Naive B cell (primary cell): Measurements from ENCODE around the gene RUSF1. TPM values are rescaled to one million over a fixed set of nuclear protein-coding genes. Genes with fewer than 3 reads are reported as not detected.
"Not testable (repeated sequence)": the region's sequence is repeated elsewhere in the genome, so short reads cannot be mapped to it uniquely, and the experiment has no call there.

Experiments used
- ATAC-seq, 2 donors: fragments of 150-1000 bp; cut with Tn5 transposase; 2 replicates each; pipeline ENCODE4 v1.10.0; 2021; ENCODE audit warnings: low read depth in 2 of 2, mild to moderate bottlenecking in 2 of 2, moderate library complexity in 2 of 2
- DNase-seq: peaks from one replicate; pipeline ENCODE4 v3.0.0; 2022
- H3K27ac Mint-ChIP-seq, 6 donors: one replicate each; pipeline ENCODE4 v1.8.0; 2020 to 2022; ENCODE audit warnings: mild to moderate bottlenecking in 6 of 6, mixed read lengths in 6 of 6, moderate library complexity in 5 of 6, inconsistent platforms in 2 of 6
- H3K27me3 Mint-ChIP-seq, 3 donors: one replicate each; pipeline ENCODE4 v1.8.0; 2021 to 2022; ENCODE audit warnings: mixed read lengths in 3 of 3, mild to moderate bottlenecking in 1 of 3
- H3K36me3 Mint-ChIP-seq, 2 donors: one replicate each; pipeline ENCODE4 v1.8.0; 2020 to 2022; ENCODE audit warnings: mixed read lengths in 2 of 2, inconsistent platforms in 1 of 2, mild to moderate bottlenecking in 1 of 2
- H3K4me1 Mint-ChIP-seq, 3 donors: one replicate each; pipeline ENCODE4 v1.8.0; 2020 to 2022; ENCODE audit warnings: mixed read lengths in 3 of 3, inconsistent platforms in 1 of 3, mild to moderate bottlenecking in 1 of 3, moderate library complexity in 1 of 3
- H3K4me3 Mint-ChIP-seq, 8 donors: one replicate each; pipeline ENCODE4 v1.8.0; 2020 to 2022; ENCODE audit warnings: mild to moderate bottlenecking in 8 of 8, mixed read lengths in 8 of 8, moderate library complexity in 8 of 8, inconsistent platforms in 2 of 8
- H3K9me3 Mint-ChIP-seq, 7 donors: one replicate each; pipeline ENCODE4 v1.8.0; 2020 to 2022; ENCODE audit warnings: mixed read lengths in 7 of 7, mild to moderate bottlenecking in 5 of 7, inconsistent platforms in 2 of 7, moderate library complexity in 1 of 7
- polyA plus RNA-seq, 6 donors: library from polyadenylated mRNA; unstranded; fragments of 300-500 nt; fragmentation: Illumina TruSeq; gene quantifications; one replicate each; pipeline ENCODE4 v1.2.3, GENCODE V29; 2021; ENCODE audit warnings: low read depth in 6 of 6

RUSF1 gene
- polyA plus RNA-seq, 6 donors from 2014 or later: 12.6 to 25.3 (median 21.2) TPM

DNA sequence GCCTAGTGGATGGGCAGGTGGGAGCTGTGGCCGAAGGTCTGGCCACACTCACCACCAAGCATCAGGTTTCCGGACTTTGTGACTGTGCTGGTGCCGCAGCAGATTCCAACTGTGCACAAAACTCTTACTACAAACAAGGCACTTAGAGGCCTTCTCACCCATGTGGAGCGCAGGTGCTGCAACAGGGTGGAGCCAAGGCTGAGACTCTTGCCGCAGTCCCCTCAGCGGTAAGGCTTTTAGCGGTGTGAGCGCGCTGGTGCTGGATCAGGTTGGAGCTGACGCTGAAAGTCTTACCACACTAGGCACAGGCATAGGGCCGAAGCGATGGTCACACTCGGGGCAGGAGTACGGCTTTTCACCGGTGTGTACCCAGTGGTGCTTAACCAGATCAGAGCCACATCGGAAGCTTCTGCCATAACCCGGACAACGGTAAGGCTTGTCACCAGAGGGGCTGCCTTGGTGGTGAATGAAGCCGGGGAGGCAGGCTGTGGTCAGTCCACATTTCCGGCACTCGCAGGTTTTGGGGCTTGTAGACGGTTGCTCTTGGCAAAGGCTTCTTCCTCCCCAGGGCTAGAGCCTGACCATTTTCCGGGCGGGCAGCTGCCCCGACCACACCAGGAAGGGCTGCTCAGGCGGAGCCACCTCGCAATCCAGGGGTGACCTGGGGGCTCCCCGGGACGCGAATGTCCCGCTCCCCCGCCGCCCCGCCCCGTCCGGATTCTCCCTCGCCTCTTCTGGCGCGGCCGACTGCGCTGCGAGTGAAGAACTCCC, 49.9 kb downstream of the RUSF1 start:
- H3K4me3 Mint-ChIP-seq: peak overlapping the region; percentile 83 to 97 (median 94)
- DNase-seq (peak; percentile 44), ATAC-seq (peak in 1 of 2 donors; percentile 15)
- H3K9me3 Mint-ChIP-seq: no peaks in the 10 kb centered on the region
- H3K27ac Mint-ChIP-seq: peak overlapping the region; percentile 4 to 99 (median 98)
- peaks cover 24 to 56% (median 45%) of the 10 kb centered on the region in 3 donors for H3K4me1 Mint-ChIP-seq
- H3K27me3 Mint-ChIP-seq: no peaks in the 10 kb centered on the region
- peaks cover 5 to 7% of the 10 kb centered on the region in 2 donors for H3K36me3 Mint-ChIP-seq

DNA sequence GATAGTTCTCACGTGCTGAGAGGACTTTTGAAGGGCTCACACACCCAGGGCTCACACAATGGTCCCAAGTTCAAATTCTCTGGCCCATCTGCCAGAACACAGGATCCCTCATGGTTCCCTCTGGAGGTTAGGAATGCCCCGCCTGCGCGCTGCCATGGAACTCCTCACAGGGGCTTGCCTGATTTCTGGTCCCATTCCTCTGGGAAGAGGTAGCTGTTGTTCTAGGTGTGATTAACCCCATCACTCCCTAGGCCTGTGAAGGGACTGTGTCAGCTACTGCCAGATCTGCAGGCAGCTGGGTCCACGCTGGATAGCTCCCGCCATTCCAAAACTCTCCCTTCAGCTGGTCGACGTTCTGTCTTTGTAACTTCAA, 51.2 kb downstream of the RUSF1 start:
- H3K36me3 Mint-ChIP-seq: no peaks in the 10 kb centered on the region
- H3K27me3 Mint-ChIP-seq: no peaks in the 10 kb centered on the region
- no peak for ATAC-seq
- no peak for DNase-seq
- peak overlapping the region in 3 of 6 donors; percentile 21 to 78 (median 30) for H3K27ac Mint-ChIP-seq
- H3K9me3 Mint-ChIP-seq: no peaks in the 10 kb centered on the region
- peaks cover 25 to 60% (median 47%) of the 10 kb centered on the region in 3 donors for H3K4me1 Mint-ChIP-seq
- peak overlapping the region in 4 of 8 donors; percentile 30 to 97 (median 74) for H3K4me3 Mint-ChIP-seq

DNA sequence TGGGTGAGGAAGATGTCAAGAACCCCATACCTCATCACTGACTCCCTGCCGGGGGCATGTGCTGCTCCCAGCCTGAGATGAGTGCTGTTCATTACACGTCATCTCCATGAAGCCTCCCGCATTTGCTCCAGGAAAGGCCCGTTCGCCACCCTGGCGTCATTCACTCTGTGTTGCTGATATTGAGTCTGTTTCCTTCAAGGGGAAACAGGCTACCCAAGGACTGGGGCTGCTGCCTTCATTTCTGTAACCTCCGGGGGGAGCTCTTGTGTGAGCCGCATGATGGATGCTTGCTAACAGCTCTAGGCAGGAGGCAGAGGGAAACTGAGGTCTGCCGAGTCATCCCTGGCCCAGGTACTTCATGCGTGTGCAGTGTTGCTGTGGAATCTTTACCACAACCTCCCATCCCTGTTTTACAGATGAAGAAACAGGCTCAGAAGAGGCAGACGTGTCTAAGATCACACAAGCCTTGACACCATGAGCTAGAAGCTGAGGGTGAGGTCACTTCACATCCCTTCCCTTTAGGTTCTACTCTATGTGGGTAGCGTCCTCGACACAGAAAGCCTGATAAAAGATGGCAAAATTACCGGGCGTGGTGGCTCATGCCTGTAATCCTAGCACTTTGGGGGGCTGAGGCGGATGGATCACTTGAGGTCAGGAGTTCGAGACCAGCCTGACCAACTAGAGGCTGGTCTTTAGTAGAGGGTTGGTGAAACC, 52.4 kb downstream of the RUSF1 start:
- ATAC-seq: no peak
- H3K4me3 Mint-ChIP-seq: peak overlapping the region in 5 of 8 donors; percentile 5 to 75 (median 26)
- H3K4me1 Mint-ChIP-seq: peaks cover 33 to 60% (median 47%) of the 10 kb centered on the region in 3 donors
- no peaks in the 10 kb centered on the region for H3K36me3 Mint-ChIP-seq
- H3K27me3 Mint-ChIP-seq: no peaks in the 10 kb centered on the region
- DNase-seq: no peak
- H3K9me3 Mint-ChIP-seq: no peaks in the 10 kb centered on the region
- peak overlapping the region in 2 of 6 donors; percentile 10 to 89 for H3K27ac Mint-ChIP-seq

DNA sequence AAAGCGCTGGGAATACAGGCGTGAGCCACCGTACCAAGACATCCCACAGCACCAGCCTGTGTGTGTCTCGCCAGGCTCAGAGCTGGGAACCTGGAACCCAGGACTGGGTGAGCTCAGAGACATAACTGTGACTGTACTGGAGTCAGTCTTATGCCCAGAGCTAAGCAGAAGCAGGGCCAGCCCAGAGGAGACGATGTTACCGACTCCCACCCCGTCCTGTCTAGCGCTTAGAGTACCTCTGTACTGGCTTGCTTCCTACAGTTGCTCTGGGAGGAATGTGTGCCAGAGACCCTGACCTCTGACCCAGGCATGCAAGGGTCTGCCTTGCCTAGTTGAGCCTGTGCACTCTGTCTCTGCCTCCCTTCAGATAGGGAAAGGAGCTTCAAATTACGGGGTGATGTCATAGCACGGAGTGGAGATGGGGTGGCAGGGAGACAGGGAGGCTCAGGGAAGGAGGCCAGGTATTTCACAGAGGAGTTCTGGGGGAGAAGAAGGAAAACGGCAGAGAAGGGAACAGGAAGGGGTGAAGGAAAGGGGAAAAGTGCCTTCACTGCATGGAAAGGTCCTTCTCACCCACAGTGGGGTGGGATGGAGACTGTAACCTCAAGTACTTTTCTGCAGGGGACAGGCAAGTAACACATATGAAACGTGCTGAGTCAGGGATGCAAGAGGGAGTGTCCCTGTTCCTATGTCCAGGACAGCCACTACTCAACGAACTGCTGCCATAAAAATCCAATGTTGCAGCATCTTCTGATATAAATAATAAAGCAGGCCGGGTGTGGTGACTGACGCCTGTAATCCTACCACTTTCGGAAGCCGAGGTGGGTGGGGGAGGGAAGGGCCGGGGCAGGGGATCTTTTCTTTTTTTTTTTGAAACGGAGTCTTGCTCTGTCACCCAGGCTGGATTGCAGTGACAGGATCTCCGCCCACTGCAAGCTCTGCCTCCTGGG, 54.7 kb downstream of the RUSF1 start:
- H3K4me1 Mint-ChIP-seq: peaks cover 30 to 49% (median 39%) of the 10 kb centered on the region in 3 donors
- DNase-seq (no peak), ATAC-seq (no peak)
- H3K9me3 Mint-ChIP-seq: no peaks in the 10 kb centered on the region
- peak overlapping the region in 2 of 8 donors; percentile 32 to 33 for H3K4me3 Mint-ChIP-seq
- H3K36me3 Mint-ChIP-seq: no peaks in the 10 kb centered on the region
- peak overlapping the region in 2 of 6 donors; percentile 72 to 80 for H3K27ac Mint-ChIP-seq
- no peaks in the 10 kb centered on the region for H3K27me3 Mint-ChIP-seq

DNA sequence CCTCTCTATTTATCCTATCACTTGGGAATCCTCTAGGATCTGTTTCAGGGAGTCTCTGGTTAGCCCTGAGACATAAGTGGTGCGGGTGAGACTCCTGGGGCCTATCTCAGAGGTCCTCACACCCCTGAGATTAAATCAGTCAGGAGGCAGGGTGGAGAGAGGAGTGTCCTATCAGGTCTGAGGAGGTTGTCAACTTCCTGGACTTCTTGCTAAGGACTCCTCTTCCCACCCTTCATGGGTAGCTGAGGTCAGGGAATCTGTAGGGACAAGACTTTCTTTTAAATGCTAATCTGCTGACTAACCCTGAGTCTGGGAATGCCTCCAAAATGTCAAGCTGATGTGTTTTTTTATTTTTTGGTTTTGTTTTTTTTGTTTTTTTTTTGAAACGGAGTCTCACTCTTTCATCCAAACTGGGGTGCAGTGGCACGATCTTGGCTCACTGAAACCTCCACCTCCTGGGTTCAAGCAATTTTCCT, 55.5 kb downstream of the RUSF1 start:
- H3K27ac Mint-ChIP-seq: peak overlapping the region in 1 of 6 donors; percentile 83
- DNase-seq (no peak), ATAC-seq (no peak)
- no peaks in the 10 kb centered on the region for H3K27me3 Mint-ChIP-seq
- H3K4me1 Mint-ChIP-seq: peaks cover 25 to 41% (median 31%) of the 10 kb centered on the region in 3 donors
- no peak overlapping the region for H3K4me3 Mint-ChIP-seq
- no peaks in the 10 kb centered on the region for H3K9me3 Mint-ChIP-seq
- no peaks in the 10 kb centered on the region for H3K36me3 Mint-ChIP-seq

DNA sequence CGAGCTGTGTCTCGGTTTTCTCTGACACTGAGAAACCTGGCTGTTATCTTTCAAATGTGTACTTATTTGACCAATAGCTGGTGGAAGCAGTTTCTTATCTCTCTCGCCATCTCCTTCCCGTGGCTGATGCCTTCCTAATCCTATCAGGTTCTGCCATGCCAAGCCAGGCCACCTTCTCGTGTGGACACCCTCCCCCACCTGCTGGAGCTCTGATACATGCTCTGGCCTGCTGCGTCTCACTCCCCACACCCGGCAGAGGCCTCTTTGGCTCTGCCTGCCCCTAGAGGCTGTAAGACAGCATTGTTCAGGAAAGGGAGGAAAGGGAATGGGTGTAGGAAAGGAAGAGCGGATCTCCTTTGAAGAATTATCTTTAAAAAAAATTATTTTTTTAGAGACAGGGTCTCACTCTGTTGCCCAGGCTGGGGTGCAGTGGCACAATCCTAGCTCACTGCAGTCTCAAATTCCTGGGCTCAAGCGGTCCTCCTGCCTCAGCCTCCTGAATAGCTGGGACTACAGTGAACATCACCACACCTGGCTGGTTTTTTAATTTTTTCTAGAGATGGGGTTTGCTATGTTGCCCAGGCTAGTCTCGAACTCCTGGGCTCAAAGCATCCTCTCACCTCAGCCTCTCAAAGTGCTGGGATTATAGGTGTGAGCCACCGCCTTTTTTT, 56.4 kb downstream of the RUSF1 start:
- ATAC-seq: no peak
- no peak overlapping the region for H3K4me3 Mint-ChIP-seq
- no peaks in the 10 kb centered on the region for H3K36me3 Mint-ChIP-seq

DNA sequence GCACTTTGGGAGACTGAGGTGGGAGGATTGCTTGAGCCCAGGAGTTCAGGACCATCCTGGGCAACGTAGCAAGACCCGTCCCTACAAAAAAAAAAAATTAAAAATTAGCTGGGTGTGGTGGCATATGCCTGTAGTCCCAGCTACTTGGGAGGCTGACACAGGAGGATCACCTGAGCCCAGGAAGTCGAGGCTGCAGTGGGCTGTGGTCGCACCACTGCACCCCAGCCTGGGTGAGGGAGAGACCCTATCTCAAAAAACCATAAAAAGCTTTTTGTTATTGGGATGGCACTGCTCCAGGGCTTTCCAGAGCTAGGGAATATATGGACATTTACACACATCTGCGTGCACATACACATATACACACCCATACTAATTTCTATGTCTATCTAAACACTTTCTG, 57.0 kb downstream of the RUSF1 start:
- ATAC-seq (no peak), DNase-seq (no peak)
- Mint-ChIP-seq H3K36me3 (no peaks in the 10 kb centered on the region), H3K4me1 (peaks cover 25 to 28% (median 26%) of the 10 kb centered on the region in 3 donors), H3K27ac (peak overlapping the region in 1 of 6 donors; percentile 83), H3K27me3 (no peaks in the 10 kb centered on the region), H3K9me3 (no peaks in the 10 kb centered on the region), H3K4me3 (no peak overlapping the region)

More for the DNA sequence above, 56.4 kb downstream of the RUSF1 start:
- peaks cover 25 to 33% (median 28%) of the 10 kb centered on the region in 3 donors for H3K4me1 Mint-ChIP-seq
- no peaks in the 10 kb centered on the region for H3K27me3 Mint-ChIP-seq
- peak overlapping the region in 2 of 6 donors; percentile 83 to 88 for H3K27ac Mint-ChIP-seq
- no peaks in the 10 kb centered on the region for H3K9me3 Mint-ChIP-seq
- no peak for DNase-seq

DNA sequence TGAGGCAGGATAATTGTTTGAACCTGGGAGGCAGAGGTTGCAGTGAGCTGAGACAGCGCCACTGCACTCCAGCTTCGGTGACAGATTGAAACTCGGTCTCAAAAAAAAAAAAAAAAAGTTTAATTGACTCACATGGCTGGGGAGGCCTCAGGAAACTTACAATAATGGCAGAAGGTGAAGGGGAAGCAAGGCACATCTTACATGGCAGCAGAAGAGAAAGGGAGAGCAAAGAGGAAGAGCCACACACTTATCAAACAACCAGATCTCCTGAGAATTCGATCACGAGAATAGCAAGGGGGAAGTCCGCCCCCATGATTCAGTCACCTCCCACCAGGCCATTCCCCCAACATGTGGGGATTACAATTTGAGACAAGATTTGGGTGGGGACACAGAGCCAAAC, 62.3 kb downstream of the RUSF1 start:
- not testable (repeated sequence) for DNase-seq, ATAC-seq, H3K4me3 Mint-ChIP-seq, H3K27me3 Mint-ChIP-seq, H3K9me3 Mint-ChIP-seq, H3K36me3 Mint-ChIP-seq
- Mint-ChIP-seq H3K27ac (peak overlapping the region in 2 of 6 donors; percentile 28 to 65), H3K4me1 (peaks cover 2 to 15% (median 7%) of the 10 kb centered on the region in 3 donors)

DNA sequence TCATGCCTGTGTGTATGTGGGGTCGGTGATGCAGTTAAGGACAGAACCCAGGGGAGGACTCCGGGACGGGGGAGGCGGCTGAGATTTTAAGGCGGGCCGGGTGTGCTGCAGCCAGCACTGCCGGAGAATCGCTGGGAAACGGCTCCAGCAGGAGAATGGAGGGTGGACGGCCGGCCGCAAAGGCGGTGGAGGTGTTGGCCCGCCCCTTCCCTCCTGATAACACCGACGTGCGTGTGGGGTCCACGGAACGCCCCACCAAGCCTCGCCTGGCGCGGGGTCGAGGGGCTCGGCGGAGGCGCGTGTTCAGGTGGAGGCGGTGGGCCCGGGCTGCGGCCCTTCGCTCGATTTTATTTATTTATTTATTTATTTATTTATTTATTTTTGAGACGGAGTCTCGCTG, 66.2 kb downstream of the RUSF1 start:
- DNase-seq: no peak
- peak overlapping the region; percentile 75 to 98 (median 86) for H3K4me3 Mint-ChIP-seq
- peak overlapping the region in 3 of 6 donors; percentile 13 to 88 (median 76) for H3K27ac Mint-ChIP-seq
- H3K36me3 Mint-ChIP-seq: no peaks in the 10 kb centered on the region
- H3K4me1 Mint-ChIP-seq: peaks cover 18 to 26% (median 22%) of the 10 kb centered on the region in 3 donors
- no peaks in the 10 kb centered on the region for H3K9me3 Mint-ChIP-seq
- H3K27me3 Mint-ChIP-seq: peaks cover 0 to 5% (median 0%) of the 10 kb centered on the region in 3 donors
- ATAC-seq: no peak

DNA sequence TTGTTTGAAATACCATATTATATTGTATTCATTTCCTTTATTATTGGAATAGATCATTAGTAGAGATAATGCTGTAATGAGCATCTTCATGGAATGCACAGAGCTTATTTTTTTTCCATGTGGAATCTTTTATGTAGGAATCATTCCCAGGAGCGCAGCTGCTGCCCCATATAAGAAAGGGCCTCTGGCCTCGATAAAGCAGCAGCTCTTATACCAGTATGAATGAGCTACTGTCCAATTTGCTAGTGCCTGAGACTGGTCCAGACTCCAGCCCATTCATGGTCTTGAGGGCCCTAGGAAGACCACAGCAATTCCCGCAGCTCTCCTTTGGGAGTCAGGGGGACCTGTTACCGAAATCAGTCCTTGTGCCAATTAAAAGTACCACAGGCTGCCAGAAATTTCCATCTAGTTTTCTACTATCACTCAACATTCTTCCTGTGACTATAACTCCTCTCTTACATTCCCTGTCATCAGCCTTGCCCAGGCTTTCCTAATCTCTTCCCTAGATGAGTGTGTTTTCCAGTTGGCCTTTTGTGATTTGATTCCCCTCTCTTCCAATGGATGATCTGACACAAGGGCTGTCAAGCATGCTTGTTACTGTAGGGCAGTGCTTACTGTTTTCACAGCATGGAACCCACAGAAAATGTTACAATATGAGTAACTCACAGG, 67.5 kb downstream of the RUSF1 start:
- ATAC-seq: no peak
- Mint-ChIP-seq H3K4me1 (peaks cover 18 to 22% (median 22%) of the 10 kb centered on the region in 3 donors), H3K9me3 (no peaks in the 10 kb centered on the region), H3K27ac (no peak overlapping the region), H3K36me3 (no peaks in the 10 kb centered on the region), H3K27me3 (peaks cover 0 to 5% (median 0%) of the 10 kb centered on the region in 3 donors), H3K4me3 (peak overlapping the region in 4 of 8 donors; percentile 35 to 90 (median 43))
- DNase-seq: no peak

DNA sequence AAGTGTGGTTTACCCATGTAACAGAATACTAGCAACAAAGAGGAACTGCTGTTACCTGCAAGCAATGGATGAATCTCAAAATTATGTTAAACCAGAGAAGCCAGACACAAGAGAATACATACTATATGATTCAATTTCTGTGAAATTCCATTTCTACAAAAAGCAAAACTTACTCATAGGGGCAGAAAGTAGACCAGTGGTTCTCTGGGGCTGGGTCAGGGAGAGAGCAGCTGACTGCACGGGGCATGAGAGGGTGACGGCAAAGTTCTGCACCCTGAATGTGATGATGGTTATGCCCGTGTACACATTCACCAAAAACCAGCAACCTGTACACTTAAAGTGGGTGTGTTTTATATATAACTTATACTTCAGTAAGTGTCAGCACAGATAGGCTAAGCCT, 68.7 kb downstream of the RUSF1 start:
- Mint-ChIP-seq H3K9me3 (no peaks in the 10 kb centered on the region), H3K27ac (no peak overlapping the region), H3K36me3 (no peaks in the 10 kb centered on the region), H3K27me3 (peaks cover 0 to 5% (median 0%) of the 10 kb centered on the region in 3 donors), H3K4me1 (peaks cover 18 to 22% (median 22%) of the 10 kb centered on the region in 3 donors), H3K4me3 (peak overlapping the region in 3 of 8 donors; percentile 8 to 42 (median 28))
- ATAC-seq (no peak), DNase-seq (no peak)
